K562 (cell line): ENCODE results near the gene C1QTNF2. TPM values are rescaled to one million over a fixed set of nuclear protein-coding genes. Genes with fewer than 3 reads are reported as not detected.

ENCODE experiments used
- ARID1B ChIP-seq: fragments of 450-650 bp; IDR thresholded peaks from 2 replicates; pipeline ENCODE4 v1.6.1; 2016; ENCODE audit warnings: antibody characterized with exemption, mild to moderate bottlenecking, inconsistent platforms
- CCAR2 ChIP-seq: fragments of 200-400 bp; formaldehyde crosslinking; IDR thresholded peaks from 2 replicates; pipeline ENCODE4 v1.6.1; 2017; ENCODE audit warnings: mild to moderate bottlenecking, low read depth, low read length
- DIDO1 ChIP-seq: fragments of 450-650 bp; IDR thresholded peaks from 2 replicates; pipeline ENCODE4 v1.6.1; 2016; ENCODE audit warnings: low read depth, missing biosample characterization, missing genetic modification characterization
- MEIS2 ChIP-seq: fragments of 450-650 bp; IDR thresholded peaks from 2 replicates; pipeline ENCODE4 v1.6.1; 2014; ENCODE audit warnings: mild to moderate bottlenecking; ENCODE audit not compliant: partially characterized antibody
- NKRF ChIP-seq: fragments of 450-650 bp; IDR thresholded peaks from 2 replicates; pipeline ENCODE4 v1.6.1; 2016; ENCODE audit warnings: borderline replicate concordance
- RERE ChIP-seq: sonication (generic); formaldehyde crosslinking; IDR thresholded peaks from 2 replicates; pipeline ENCODE4 v1.8.0; 2023; ENCODE audit warnings: missing genetic modification reagents, mild to moderate bottlenecking, borderline replicate concordance
- SNIP1 ChIP-seq: fragments of 450-650 bp; IDR thresholded peaks from 2 replicates; pipeline ENCODE4 v1.7.1; 2017; ENCODE audit warnings: low read depth, mild to moderate bottlenecking
- SP2 ChIP-seq: IDR thresholded peaks from 2 replicates; pipeline ENCODE4 v1.6.1; 2011; ENCODE audit warnings: mild to moderate bottlenecking, low read depth, low read length, moderate library complexity; ENCODE audit not compliant: poor library complexity, severe bottlenecking; ENCODE audit errors: extremely low read depth
- SRSF3 ChIP-seq: fragments of 200-400 bp; formaldehyde crosslinking; IDR thresholded peaks from 2 replicates; pipeline ENCODE4 v1.6.1; 2016; ENCODE audit warnings: mild to moderate bottlenecking, low read length, moderate library complexity; ENCODE audit not compliant: insufficient read depth
- TBL1XR1 ChIP-seq, 2 experiments: IDR thresholded peaks; 2 replicates each; pipeline ENCODE4 v1.6.1; 2012; ENCODE audit warnings: improper control_type of control experiment in 2 of 2, low read length in 2 of 2, mild to moderate bottlenecking in 1 of 2
- ZNF253 ChIP-seq: fragments of 250-450 bp; sonication (Bioruptor Pico); conservative IDR thresholded peaks from 2 replicates; pipeline ENCODE4 v1.6.1; 2021; ENCODE audit warnings: mild to moderate bottlenecking
- polyA plus RNA-seq, 8 experiments: library from polyadenylated mRNA; depleted of rRNA in 4 of 8; stranded (reverse) in 5 of 8; unstranded in 3 of 8; fragments of >200 nt; fragmentation: Nextera tagmentation in 2 of 8; fragmentation: Illumina TruSeq in 1 of 8; extraction: Ambion mirVana in 2 of 8; extraction: Trizol in 1 of 8; gene quantifications; 2 replicates each; pipeline versions ENCODE4 v1.2.1 to v1.2.3, GENCODE V29; 2011 to 2014; ENCODE audit warnings: inconsistent platforms in 1 of 8, missing spikeins in 1 of 8
- total RNA-seq, 7 experiments: library from RNA; depleted of rRNA in 6 of 7; stranded (reverse); fragments of >200 nt in 6 of 7; fragmentation: Illumina TruSeq in 2 of 7; extraction: Trizol in 2 of 7; gene quantifications; 2 replicates each; pipeline versions ENCODE4 v1.2.1 to v1.2.3, GENCODE V29; 2011 to 2021; ENCODE audit warnings: low replicate concordance in 1 of 7

C1QTNF2 gene
- total and polyA plus RNA-seq, 9 of the 15 experiments (the other 6 are each of a cell fraction or from before 2014, with no cell fraction given) = not detected

GRCh38 chr5:160305319-160305718, 65.1 kb downstream of the C1QTNF2 start (continued):
- TF ChIP-seq MEIS2 = no peak
- no peak for TF ChIP-seq SP2
- no peak for TF ChIP-seq ZNF253 (CRISPR knock-in tag)
- no peak for TF ChIP-seq SRSF3
- TF ChIP-seq NKRF = no peak
- TF ChIP-seq RERE (CRISPR knock-in tag) = no peak
- TF ChIP-seq SNIP1 = no peak
- no peak for TF ChIP-seq TBL1XR1 (IDR thresholded peaks at IDR 0.05; ENCODE audit: low read length in 2 of 2)
- TF ChIP-seq DIDO1 (tag) = no peak
- no peak for TF ChIP-seq CCAR2
- no peak for TF ChIP-seq ARID1B
